Ishikawa (cell line): ENCODE measurements around the gene CTU1.

Source experiments
- EGR1 ChIP-seq: IDR thresholded peaks from 2 replicates; pipeline ENCODE4 v1.6.1; 2012
- MAX ChIP-seq: IDR thresholded peaks from 2 replicates; pipeline ENCODE4 v1.6.1; 2012
- TAF1 ChIP-seq: IDR thresholded peaks from 2 replicates; pipeline ENCODE4 v1.6.1; 2012; ENCODE audit warnings: low read depth, mild to moderate bottlenecking
- USF1 ChIP-seq: IDR thresholded peaks from 2 replicates; pipeline ENCODE4 v1.6.1; 2012

- no peak for TF ChIP-seq MAX
- TF ChIP-seq EGR1, result no peak
- no peak for TF ChIP-seq USF1
- TF ChIP-seq TAF1, result no peak
These were observed 13.0 kb upstream of the CTU1 start for GRCh38 chr19:51121257-51121656.
